Measurements from ENCODE around the gene KLHL3. TPM values are rescaled to one million over a fixed set of nuclear protein-coding genes. Genes with fewer than 3 reads are reported as not detected.
A peak's percentile ranks its signal among the peaks of the same experiment; 100 is the strongest.

KLHL3 gene
- total and polyA plus RNA-seq, 12 donors, result 12.4 to 37.4 (median 23.7) TPM

DNA sequence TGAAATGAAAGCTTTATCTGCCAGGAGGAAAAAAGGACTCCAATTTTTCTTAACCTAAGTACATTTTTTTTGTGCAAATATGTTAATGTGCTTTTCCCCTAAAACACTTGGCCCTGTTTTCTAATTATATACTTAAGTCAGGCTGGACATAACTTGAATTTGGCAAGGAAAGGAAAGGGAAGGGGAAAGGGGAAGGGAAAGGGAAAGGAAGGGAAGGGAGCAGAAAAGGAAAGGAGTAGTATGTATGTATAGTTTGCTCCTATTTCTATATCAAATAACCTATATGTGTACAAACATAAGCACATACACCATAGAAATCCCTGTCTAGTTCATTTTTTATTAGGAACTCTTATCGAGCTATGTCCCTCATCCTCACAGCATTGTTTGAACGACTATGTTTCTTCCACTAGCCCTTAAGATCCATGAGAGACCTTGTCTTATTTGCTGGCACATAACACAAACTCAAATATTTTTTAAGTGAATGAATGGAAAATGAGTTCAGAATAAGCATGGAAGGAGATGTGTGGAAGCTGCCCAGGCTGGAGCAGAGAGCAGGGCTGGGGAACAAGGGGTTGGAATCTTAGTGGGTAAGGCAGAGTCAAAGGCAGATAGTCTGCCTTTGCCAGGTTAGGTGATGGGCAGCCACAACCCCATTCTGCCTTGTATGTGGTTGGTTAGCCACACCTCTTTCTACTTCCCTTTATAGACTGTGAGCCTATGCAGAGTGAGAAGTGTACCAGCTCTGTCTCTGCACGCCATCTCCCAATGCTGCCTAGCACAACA is 70.0 kb downstream of the KLHL3 start:
- intact Hi-C loops (cut with DNase I), result loop anchor here in 2 of 10 donors (2.0 to 5.0 kb wide), 2 partner anchors 36 to 77 kb away; no protein-coding TSS in a partner anchor
- Histone ChIP-seq H3K4me1 (peaks cover 0 to 28% (median 24%) of the 10 kb centered on the region in 9 donors), H3K36me3 (peaks cover 0 to 22% (median 4%) of the 10 kb centered on the region in 9 donors), H3K27ac (peak overlapping the region; percentile 29 to 82 (median 68)), H3K4me3 (no peak overlapping the region), H3K27me3 (no peaks in the 10 kb centered on the region), H3K9me3 (no peaks in the 10 kb centered on the region)
- ATAC-seq (peak; percentile 85 to 97 (median 92)), DNase-seq (peak in 1 of 2 donors; percentile 12)
- TF ChIP-seq, protein P1, sequence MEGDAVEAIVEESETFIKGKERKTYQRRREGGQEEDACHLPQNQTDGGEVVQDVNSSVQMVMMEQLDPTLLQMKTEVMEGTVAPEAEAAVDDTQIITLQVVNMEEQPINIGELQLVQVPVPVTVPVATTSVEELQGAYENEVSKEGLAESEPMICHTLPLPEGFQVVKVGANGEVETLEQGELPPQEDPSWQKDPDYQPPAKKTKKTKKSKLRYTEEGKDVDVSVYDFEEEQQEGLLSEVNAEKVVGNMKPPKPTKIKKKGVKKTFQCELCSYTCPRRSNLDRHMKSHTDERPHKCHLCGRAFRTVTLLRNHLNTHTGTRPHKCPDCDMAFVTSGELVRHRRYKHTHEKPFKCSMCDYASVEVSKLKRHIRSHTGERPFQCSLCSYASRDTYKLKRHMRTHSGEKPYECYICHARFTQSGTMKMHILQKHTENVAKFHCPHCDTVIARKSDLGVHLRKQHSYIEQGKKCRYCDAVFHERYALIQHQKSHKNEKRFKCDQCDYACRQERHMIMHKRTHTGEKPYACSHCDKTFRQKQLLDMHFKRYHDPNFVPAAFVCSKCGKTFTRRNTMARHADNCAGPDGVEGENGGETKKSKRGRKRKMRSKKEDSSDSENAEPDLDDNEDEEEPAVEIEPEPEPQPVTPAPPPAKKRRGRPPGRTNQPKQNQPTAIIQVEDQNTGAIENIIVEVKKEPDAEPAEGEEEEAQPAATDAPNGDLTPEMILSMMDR (IDR thresholded peaks at IDR 0.05), result no peak
- 46 to 49% methylated on average over 3 of the region's 3 CpGs for whole genome bisulfite sequencing, 2 donors

DNA sequence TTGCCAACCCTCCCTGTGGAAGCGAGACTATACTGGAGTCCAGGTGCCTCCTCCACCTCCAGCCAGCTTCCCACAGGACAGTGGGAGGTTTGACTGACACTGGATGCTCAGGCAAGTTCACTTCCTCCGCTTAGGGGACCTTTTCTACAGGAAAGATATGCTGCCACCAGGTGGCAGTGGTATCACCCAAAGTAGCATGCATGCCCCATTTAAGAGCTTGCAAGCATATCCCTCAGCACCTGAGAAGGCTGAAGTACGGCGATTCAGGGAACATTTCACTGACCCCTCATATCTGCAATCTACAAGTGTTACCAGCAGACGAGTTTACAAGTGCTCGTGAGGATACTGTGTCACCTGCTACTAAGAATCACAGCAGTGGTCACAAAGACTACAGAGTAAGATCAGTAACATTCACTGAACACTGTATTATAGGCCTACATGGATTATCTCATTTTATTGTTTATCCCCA is 75.5 kb downstream of the KLHL3 start:
- intact Hi-C loops (cut with DNase I), result loop anchor here in 8 of 10 donors (1.0 to 5.0 kb wide), 4 partner anchors 76 to 83 kb away; partner anchors contain the start of gene KLHL3 (in 3 of the 8)
- DNase-seq, result peak; percentile 26 to 70
- H3K9me3 ChIP-seq, result no peaks in the 10 kb centered on the region
- H3K4me3 ChIP-seq, result no peak overlapping the region
- H3K27me3 ChIP-seq, result no peaks in the 10 kb centered on the region
- ATAC-seq, result peak; percentile 78 to 94 (median 88)
- TF ChIP-seq, protein P1 (IDR thresholded peaks at IDR 0.05), result peak; percentile 49 to 88 (median 83)
- H3K36me3 ChIP-seq, result peaks cover 0 to 37% (median 7%) of the 10 kb centered on the region in 9 donors
- H3K27ac ChIP-seq, result no peak overlapping the region
- peaks cover 0 to 15% (median 10%) of the 10 kb centered on the region in 9 donors for H3K4me1 ChIP-seq
- WGBS, 2 donors, result 13 to 14% methylated on average over 6 of the region's 6 CpGs

DNA sequence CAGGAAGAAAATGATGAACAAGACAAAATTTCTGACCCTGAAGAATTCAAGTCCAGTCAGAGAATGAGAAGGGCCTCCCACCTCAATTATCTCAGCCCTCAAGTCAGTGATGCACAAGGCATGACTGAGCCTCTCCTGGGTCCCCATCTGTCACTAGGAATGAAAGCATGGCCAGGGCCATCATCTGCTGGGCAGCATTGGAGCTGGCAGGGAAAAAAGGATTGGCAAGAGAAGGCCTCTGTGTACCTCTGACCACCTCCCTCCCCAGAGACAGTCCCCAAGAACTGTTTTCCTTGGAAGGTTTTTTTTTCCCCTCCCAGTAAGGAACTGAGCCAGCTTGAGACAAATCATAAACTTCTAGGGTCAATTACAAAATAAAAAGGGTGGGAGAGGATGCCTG is 76.7 kb downstream of the KLHL3 start:
- intact Hi-C loops (cut with DNase I), result no loop called here
- no peak overlapping the region for H3K27ac ChIP-seq

DNA sequence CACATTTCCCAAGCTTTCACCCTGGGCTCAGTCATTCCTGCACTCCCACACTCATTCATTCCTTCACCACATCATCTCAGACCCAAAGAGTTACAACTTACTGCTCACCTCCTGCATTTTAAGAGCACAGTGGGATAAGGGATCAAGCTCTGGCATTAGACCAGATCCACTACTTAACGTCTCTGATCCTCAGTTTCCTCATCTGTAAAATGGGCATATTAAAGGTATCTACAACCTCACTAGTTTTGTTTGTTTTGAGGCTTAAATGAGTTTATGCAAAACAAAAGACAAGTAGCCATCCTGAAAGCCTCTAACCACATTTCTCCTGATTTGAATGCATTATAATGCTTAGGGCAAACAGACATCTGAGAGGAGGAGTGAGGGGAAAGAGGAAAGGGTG is 77.6 kb downstream of the KLHL3 start:
- intact Hi-C loops (cut with DNase I), result no loop called here
- H3K9me3 ChIP-seq, result no peaks in the 10 kb centered on the region
- H3K27ac ChIP-seq, result no peak overlapping the region
- peaks cover 0 to 12% (median 8%) of the 10 kb centered on the region in 9 donors for H3K4me1 ChIP-seq
- ATAC-seq (no peak), DNase-seq (no peak)
- no peaks in the 10 kb centered on the region for H3K27me3 ChIP-seq
- H3K4me3 ChIP-seq, result no peak overlapping the region
- peaks cover 0 to 48% (median 7%) of the 10 kb centered on the region in 9 donors for H3K36me3 ChIP-seq
- TF ChIP-seq, protein P1 (IDR thresholded peaks at IDR 0.05), result no peak
- WGBS, 2 donors, result 92 to 94% methylated on average over 1 of the region's 1 CpG

More for the DNA sequence above, 76.7 kb downstream of the KLHL3 start:
- H3K9me3 ChIP-seq, result no peaks in the 10 kb centered on the region
- ATAC-seq (no peak), DNase-seq (no peak)
- H3K4me1 ChIP-seq, result peaks cover 0 to 12% (median 8%) of the 10 kb centered on the region in 9 donors
- H3K36me3 ChIP-seq, result peaks cover 0 to 44% (median 7%) of the 10 kb centered on the region in 9 donors
- TF ChIP-seq, protein P1 (IDR thresholded peaks at IDR 0.05), result no peak
- no peak overlapping the region for H3K4me3 ChIP-seq
- no peaks in the 10 kb centered on the region for H3K27me3 ChIP-seq

Measured in heart right ventricle (tissue), 16 donors.